Measurements from ENCODE around the gene APOL5.

DNA sequence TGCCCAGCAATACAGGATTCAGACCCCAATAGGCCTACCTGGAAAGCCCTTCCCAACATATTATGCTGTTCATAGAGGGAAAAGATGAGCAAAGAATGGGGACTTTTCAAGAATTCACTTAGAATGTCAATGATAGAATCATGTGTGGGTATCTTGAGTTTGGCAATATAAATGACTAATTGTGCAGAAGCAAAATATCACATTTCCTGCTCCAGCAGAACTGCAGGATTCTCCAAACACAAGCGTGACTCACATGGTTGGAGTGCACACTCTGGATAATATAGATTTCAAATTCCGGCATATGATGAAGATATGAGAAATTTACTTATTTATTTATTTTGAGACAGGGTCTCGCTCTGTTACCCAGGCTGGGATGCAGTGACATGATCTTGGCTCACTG, 12.5 kb upstream of the APOL5 start:
- TF ChIP-seq, protein P1, sequence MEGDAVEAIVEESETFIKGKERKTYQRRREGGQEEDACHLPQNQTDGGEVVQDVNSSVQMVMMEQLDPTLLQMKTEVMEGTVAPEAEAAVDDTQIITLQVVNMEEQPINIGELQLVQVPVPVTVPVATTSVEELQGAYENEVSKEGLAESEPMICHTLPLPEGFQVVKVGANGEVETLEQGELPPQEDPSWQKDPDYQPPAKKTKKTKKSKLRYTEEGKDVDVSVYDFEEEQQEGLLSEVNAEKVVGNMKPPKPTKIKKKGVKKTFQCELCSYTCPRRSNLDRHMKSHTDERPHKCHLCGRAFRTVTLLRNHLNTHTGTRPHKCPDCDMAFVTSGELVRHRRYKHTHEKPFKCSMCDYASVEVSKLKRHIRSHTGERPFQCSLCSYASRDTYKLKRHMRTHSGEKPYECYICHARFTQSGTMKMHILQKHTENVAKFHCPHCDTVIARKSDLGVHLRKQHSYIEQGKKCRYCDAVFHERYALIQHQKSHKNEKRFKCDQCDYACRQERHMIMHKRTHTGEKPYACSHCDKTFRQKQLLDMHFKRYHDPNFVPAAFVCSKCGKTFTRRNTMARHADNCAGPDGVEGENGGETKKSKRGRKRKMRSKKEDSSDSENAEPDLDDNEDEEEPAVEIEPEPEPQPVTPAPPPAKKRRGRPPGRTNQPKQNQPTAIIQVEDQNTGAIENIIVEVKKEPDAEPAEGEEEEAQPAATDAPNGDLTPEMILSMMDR (IDR thresholded peaks at IDR 0.05): no peak
- TF ChIP-seq POLR2A (IDR thresholded peaks at IDR 0.05) (no peak), EP300 (IDR thresholded peaks at IDR 0.05) (no peak)
